ENCODE data around the gene PTGFRN. TPM values are rescaled to one million over a fixed set of nuclear protein-coding genes. Genes with fewer than 3 reads are reported as not detected.

Gene PTGFRN
- total RNA-seq, 1 donor from 2014 or later: 35.6 TPM

GRCh38 chr1:116869611-116870010 lies 40.1 kb upstream of the PTGFRN start:
- Mint-ChIP-seq H3K36me3 (ENCODE audit: low read depth) (peaks cover 4% of the 10 kb centered on the region), H3K9me3 (peaks cover 6% of the 10 kb centered on the region), H3K4me1 (peaks cover 13% of the 10 kb centered on the region), H3K4me3 (no peak overlapping the region), H3K27ac (ENCODE audit: unreplicated experiment) (no peak overlapping the region), H3K27me3 (ENCODE audit: low read depth) (no peaks in the 10 kb centered on the region)
- DNase-seq (ENCODE audit: low read depth, low spot score): no peak
- no peak for TF ChIP-seq CTCF (conservative IDR thresholded peaks at IDR 0.05)

DNA sequence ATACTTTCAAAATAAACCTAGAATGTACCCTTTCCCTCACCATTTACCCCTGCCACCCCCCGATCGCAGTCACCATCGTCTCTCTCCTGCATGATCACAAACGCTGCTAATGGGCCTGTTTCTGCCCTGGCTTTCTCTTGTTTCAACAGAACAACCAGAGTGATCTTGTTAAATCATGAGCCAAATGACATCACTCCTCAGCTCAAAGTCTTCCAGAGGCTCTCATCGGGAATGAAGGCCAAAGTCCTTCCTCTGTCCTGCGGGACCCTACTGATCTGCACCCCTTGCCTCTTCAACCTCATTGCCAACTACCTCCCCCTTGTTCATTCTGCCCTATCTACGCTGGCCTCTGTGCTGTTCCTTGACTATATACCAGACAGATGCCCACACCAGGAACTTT lies 39.4 kb upstream of the PTGFRN start:
- Mint-ChIP-seq H3K27ac (ENCODE audit: unreplicated experiment) (no peak overlapping the region), H3K4me1 (peaks cover 13% of the 10 kb centered on the region), H3K9me3 (peaks cover 6% of the 10 kb centered on the region), H3K27me3 (ENCODE audit: low read depth) (no peaks in the 10 kb centered on the region), H3K4me3 (no peak overlapping the region), H3K36me3 (ENCODE audit: low read depth) (peaks cover 4% of the 10 kb centered on the region)
- DNase-seq (ENCODE audit: low read depth, low spot score): no peak
- no peak for TF ChIP-seq CTCF (conservative IDR thresholded peaks at IDR 0.05)

- DNase-seq (ENCODE audit: low read depth, low spot score): no peak
- Mint-ChIP-seq H3K27me3 (ENCODE audit: low read depth) (no peaks in the 10 kb centered on the region), H3K4me1 (peaks cover 13% of the 10 kb centered on the region), H3K9me3 (peaks cover 6% of the 10 kb centered on the region), H3K4me3 (no peak overlapping the region), H3K36me3 (ENCODE audit: low read depth) (peaks cover 4% of the 10 kb centered on the region), H3K27ac (ENCODE audit: unreplicated experiment) (no peak overlapping the region)
- TF ChIP-seq CTCF (conservative IDR thresholded peaks at IDR 0.05): no peak
These were observed 38.0 kb upstream of the PTGFRN start for GRCh38 chr1:116871779-116872146.

DNA sequence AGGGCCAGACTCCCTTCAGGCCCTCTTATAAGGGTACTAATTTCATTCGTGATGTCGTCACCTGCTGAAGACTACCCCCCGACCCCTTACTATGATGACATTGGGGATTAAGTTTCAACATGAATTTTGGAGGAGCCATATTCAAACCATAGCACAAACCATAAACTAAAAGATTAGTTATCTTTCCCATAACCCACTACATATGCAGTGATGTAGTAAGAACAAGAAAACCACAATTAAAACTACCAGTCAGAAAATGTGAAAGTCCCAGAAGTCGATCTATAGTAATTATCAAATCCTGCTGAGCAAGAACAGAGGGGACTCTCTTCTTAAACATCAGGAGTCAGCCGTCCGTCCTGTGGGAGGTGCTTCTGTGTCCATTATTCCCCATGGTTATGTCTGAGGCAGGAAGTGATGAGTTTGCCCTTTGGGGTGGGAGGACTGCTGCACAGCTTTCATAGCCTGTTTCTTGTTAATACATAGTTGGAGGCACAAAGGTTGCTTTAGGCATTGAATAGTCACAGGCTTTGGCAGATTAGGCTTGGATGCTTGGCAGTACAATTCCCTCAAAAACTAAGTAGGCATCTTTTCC lies 35.9 kb upstream of the PTGFRN start:
- DNase-seq (ENCODE audit: low read depth, low spot score): no peak
- Mint-ChIP-seq H3K4me3 (peak overlapping the region; percentile 5), H3K27me3 (ENCODE audit: low read depth) (no peaks in the 10 kb centered on the region), H3K36me3 (ENCODE audit: low read depth) (peaks cover 4% of the 10 kb centered on the region), H3K9me3 (peaks cover 6% of the 10 kb centered on the region), H3K4me1 (peaks cover 13% of the 10 kb centered on the region), H3K27ac (ENCODE audit: unreplicated experiment) (peak overlapping the region; percentile 23)
- no peak for TF ChIP-seq CTCF (conservative IDR thresholded peaks at IDR 0.05)

DNA sequence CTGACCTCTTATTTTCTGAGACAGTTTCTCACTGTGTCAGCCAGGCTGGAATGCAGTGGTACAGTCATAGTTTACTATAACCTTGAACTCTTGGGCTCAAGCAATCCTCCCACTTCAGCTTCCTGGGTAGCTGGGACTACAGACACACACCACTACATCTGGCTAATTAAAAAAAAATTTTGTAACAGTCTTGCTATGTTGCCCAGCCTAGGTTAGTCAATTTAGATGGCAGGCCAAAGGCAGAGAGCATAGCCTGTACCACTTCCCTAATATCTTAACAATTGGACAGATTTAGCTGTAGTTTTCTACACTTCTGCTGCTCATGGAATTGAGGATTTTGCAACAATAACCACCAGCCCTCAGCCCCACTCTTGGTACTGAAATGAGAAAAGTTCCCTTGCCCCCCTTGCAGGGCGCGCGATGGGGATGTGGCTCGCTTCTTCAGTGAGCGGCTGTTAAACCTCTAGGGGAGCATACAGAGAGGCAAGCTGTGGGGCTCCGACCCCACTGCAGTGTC lies 34.9 kb upstream of the PTGFRN start:
- Mint-ChIP-seq H3K4me3 (no peak overlapping the region), H3K27ac (ENCODE audit: unreplicated experiment) (no peak overlapping the region), H3K36me3 (ENCODE audit: low read depth) (peaks cover 4% of the 10 kb centered on the region), H3K27me3 (ENCODE audit: low read depth) (no peaks in the 10 kb centered on the region), H3K9me3 (peaks cover 6% of the 10 kb centered on the region), H3K4me1 (peaks cover 13% of the 10 kb centered on the region)
- no peak for DNase-seq (ENCODE audit: low read depth, low spot score)
- no peak for TF ChIP-seq CTCF (conservative IDR thresholded peaks at IDR 0.05)

All from neural crest cell (in vitro differentiated cells).